Measurements from ENCODE around the gene CYBA. TPM values are rescaled to one million over a fixed set of nuclear protein-coding genes. Genes with fewer than 3 reads are reported as not detected.

Gene CYBA
- polyA plus RNA-seq, 1 experiment = 53.6 TPM

DNA sequence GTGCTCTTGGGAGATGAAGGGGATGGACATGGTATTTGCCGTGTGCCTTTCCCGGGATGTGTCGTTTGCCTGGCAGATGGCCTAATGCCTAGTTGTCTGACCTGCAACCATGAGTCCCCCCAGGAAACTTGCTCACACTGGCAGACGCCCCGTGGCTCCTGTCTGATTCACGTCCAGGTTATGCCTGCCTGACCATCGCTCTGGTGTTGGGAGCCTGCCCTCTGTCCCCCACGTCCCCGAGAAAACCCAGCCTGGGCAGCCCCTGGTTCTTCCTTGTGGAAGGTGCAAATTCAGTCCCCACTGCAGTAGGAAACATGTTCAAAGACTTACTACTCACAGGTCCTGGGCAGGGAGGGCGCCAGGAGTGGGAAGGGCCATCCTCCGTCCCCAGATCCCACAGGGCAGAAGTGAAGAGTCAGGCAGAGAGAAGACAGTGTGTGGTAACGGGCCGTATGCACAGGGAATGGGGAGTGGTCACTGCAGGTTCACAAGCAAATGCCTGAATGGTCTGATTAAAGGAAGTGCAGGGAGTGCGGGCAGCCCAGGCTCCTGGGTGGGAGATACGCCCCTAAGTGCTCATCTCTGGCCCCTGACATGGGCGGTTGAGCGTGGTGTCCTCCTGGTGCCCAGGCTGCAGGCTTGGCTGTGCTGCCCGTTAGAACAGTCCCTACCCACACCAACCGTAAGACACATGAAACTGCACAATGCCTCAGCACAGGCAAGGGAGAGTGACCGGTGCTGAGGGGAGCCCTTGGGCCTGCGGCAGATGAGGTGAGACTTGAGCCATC lies 39.7 kb upstream of the CYBA start:
- H3K27me3 ChIP-seq (ENCODE audit: control insufficient read depth, insufficient read depth, low read length) = peaks cover 31% of the 10 kb centered on the region
- H3K9me3 ChIP-seq (ENCODE audit: control insufficient read depth, insufficient read depth, low read length) = no peaks in the 10 kb centered on the region; the same call in 1 of the 2 replicates
- no peak for DNase-seq (ENCODE audit: low read depth, low spot score)
- H3K27ac ChIP-seq (ENCODE audit: low read depth, low read length) = no peak overlapping the region
- POLR2A ChIA-PET = no interaction called here
- no peak overlapping the region for H3K4me3 ChIP-seq (ENCODE audit: low read depth, low read length)
- CTCF ChIA-PET = no interaction called here
- TF ChIP-seq, protein P1, sequence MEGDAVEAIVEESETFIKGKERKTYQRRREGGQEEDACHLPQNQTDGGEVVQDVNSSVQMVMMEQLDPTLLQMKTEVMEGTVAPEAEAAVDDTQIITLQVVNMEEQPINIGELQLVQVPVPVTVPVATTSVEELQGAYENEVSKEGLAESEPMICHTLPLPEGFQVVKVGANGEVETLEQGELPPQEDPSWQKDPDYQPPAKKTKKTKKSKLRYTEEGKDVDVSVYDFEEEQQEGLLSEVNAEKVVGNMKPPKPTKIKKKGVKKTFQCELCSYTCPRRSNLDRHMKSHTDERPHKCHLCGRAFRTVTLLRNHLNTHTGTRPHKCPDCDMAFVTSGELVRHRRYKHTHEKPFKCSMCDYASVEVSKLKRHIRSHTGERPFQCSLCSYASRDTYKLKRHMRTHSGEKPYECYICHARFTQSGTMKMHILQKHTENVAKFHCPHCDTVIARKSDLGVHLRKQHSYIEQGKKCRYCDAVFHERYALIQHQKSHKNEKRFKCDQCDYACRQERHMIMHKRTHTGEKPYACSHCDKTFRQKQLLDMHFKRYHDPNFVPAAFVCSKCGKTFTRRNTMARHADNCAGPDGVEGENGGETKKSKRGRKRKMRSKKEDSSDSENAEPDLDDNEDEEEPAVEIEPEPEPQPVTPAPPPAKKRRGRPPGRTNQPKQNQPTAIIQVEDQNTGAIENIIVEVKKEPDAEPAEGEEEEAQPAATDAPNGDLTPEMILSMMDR (IDR thresholded peaks at IDR 0.05; ENCODE audit: low read depth, low read length) = no peak

DNA sequence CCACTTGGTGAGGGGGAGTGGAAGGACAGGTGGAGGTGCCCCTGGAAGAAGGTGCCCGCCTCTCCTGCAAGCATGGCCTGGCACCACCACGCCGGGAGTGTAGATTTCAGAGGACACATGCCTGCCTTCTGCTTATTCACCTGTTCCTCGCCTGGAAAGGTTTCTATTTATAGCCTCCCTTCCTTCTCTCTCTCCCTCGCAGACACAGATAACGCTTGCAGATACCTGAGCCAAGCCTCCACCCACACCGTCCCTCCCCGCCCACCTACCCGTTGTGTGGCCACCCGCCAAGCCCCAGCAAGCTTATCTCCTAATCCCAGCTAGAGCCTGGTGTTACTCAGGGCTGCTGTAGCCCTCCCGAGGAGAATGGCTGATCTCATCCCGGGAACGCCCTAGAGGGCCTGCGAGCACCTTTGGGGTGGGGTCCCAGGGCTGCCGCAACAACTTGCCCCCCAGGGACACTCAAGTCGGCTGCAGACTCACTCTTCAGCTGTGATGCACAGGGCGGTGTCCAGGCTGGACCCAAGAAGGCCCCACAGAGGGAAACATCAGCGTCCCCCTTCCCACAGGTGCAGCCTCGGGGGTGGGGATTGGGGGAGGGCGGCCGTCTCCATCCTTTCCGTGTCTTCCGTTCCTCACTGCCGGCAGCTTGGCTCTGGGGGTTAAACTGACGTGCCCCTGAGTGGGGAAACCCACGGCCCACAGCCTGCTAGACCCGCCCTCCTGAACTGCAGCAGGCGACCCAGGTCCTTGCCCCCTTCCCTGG lies 37.3 kb upstream of the CYBA start:
- Histone ChIP-seq H3K27ac (ENCODE audit: low read depth, low read length) (no peak overlapping the region), H3K27me3 (ENCODE audit: control insufficient read depth, insufficient read depth, low read length) (peaks cover 31% of the 10 kb centered on the region), H3K9me3 (ENCODE audit: control insufficient read depth, insufficient read depth, low read length) (no peaks in the 10 kb centered on the region; the same call in 1 of the 2 replicates), H3K4me3 (ENCODE audit: low read depth, low read length) (no peak overlapping the region)
- POLR2A ChIA-PET = interaction anchor here (0.6 kb wide), 1 partner anchor 27 kb away, joined by 3 read pairs; no protein-coding TSS in a partner anchor
- CTCF ChIA-PET = no interaction called here
- TF ChIP-seq, protein P1 (IDR thresholded peaks at IDR 0.05; ENCODE audit: low read depth, low read length) = no peak
- DNase-seq (ENCODE audit: low read depth, low spot score) = no peak

DNA sequence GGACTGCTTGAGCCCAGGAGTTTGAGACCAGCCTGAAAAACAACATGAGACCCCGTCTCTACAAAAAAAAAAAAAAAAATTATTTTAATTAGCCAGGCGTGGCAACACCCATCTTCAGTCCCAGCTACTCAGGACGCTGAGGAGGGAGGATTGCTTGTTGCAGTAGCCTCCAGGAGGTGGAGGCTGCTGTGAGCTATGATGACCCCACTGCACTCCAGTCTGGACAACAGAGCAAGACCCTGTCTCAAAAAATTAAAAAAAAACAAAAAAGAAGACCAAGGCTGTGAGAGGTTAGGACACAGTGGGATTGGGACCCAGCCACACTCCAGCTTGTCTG lies 36.8 kb upstream of the CYBA start:
- CTCF ChIA-PET = no interaction called here

DNA sequence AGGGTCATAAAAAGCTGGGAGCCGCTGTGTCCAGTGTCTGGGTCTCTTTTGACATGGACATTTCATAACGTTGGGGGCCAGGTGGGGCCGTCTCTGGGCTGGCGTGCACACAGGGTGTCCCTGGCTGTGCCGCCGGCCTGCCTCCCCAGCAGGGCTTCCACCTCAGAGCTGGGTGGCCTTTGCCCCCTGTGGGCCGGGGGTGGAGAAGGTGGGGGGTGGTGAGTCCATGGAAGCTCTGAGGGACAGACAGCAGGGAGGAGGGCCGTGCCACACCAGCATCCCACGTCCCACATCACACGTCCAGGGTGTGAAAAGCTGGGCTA lies 36.4 kb upstream of the CYBA start:
- ChIA-PET POLR2A (interaction anchor here (0.5 to 1.1 kb wide), 2 partner anchors 18 to 78 kb away, joined by 4 read pairs; no protein-coding TSS in a partner anchor), CTCF (no interaction called here)

More for the DNA sequence above, 36.8 kb upstream of the CYBA start:
- Histone ChIP-seq H3K27me3 (ENCODE audit: control insufficient read depth, insufficient read depth, low read length) (peaks cover 31% of the 10 kb centered on the region), H3K27ac (ENCODE audit: low read depth, low read length) (no peak overlapping the region), H3K9me3 (ENCODE audit: control insufficient read depth, insufficient read depth, low read length) (no peaks in the 10 kb centered on the region; the same call in 1 of the 2 replicates), H3K4me3 (ENCODE audit: low read depth, low read length) (no peak overlapping the region)
- no peak for DNase-seq (ENCODE audit: low read depth, low spot score)
- TF ChIP-seq, protein P1 (IDR thresholded peaks at IDR 0.05; ENCODE audit: low read depth, low read length) = no peak
- POLR2A ChIA-PET = interaction anchor here (0.6 kb wide), 1 partner anchor 28 kb away, joined by 3 read pairs; no protein-coding TSS in a partner anchor

More for the DNA sequence above, 36.4 kb upstream of the CYBA start:
- peaks cover 31% of the 10 kb centered on the region for H3K27me3 ChIP-seq (ENCODE audit: control insufficient read depth, insufficient read depth, low read length)
- no peak overlapping the region for H3K4me3 ChIP-seq (ENCODE audit: low read depth, low read length)
- no peaks in the 10 kb centered on the region; the same call in 1 of the 2 replicates for H3K9me3 ChIP-seq (ENCODE audit: control insufficient read depth, insufficient read depth, low read length)
- TF ChIP-seq, protein P1 (IDR thresholded peaks at IDR 0.05; ENCODE audit: low read depth, low read length) = no peak
- DNase-seq (ENCODE audit: low read depth, low spot score) = no peak
- H3K27ac ChIP-seq (ENCODE audit: low read depth, low read length) = no peak overlapping the region
